ENCODE results near the gene TMEM198. TPM values are rescaled to one million over a fixed set of nuclear protein-coding genes. Genes with fewer than 3 reads are reported as not detected.
A peak's percentile ranks its signal among the peaks of the same experiment; 100 is the strongest.

The TMEM198 gene
- total and polyA plus RNA-seq, 2 donors (not counting 3 experiments of a cell fraction or from before 2014, with no cell fraction given): not detected

GRCh38 chr2:219572237-219573001 is 28.6 kb downstream of the TMEM198 start, which contains the start of gene INHA:
INHA (plus strand) TSS chr2:219572310; CDS start chr2:219572375, 65 bp downstream.
- no peak within 1 kb of the TSS for H3K9ac ChIP-seq (replicated peaks; ENCODE audit: extremely low read depth, insufficient read depth, low read length)
- BruUV-seq (replicated peaks): no TSS peak
- no peak within 1 kb of the TSS for H3K27ac ChIP-seq (ENCODE audit: insufficient read depth, low read depth, low read length)
- H3K4me1 ChIP-seq (ENCODE audit: control insufficient read depth, extremely low read depth, insufficient read depth, low read length): no peaks in the 10 kb centered on the region
- H4K20me1 ChIP-seq (replicated peaks; ENCODE audit: control insufficient read depth, extremely low read depth, insufficient read depth, low read length): no peaks in the 10 kb centered on the region
- intact Hi-C loops (cut with micrococcal nuclease) (no loop called here), dilution Hi-C loops (cut with MboI; ENCODE audit: extremely low pct_ligation_motif_present, low sequenced_read_pairs) (no loop called here)
- no peaks in the 10 kb centered on the region for H3K36me3 ChIP-seq (ENCODE audit: control insufficient read depth in 2 of 2, extremely low read depth in 1 of 2, insufficient read depth in 2 of 2, low read length in 2 of 2)
- FAIRE-seq (no peak), DNase-seq (ENCODE audit: low read depth, low spot score) (no peak)
- TF ChIP-seq POLR2AphosphoS5 (IDR thresholded peaks at IDR 0.05; ENCODE audit: insufficient read depth, low read depth, low read length) (no peak), EZH2 (IDR thresholded peaks at IDR 0.05; ENCODE audit: borderline replicate concordance, low read depth, low read length, severe bottlenecking) (no peak), POLR2A (IDR thresholded peaks at IDR 0.05; ENCODE audit: low read depth, low read length) (no peak), MAX (IDR thresholded peaks at IDR 0.05; ENCODE audit: insufficient read depth, insufficient read length) (no peak), JUN (IDR thresholded peaks at IDR 0.05; ENCODE audit: borderline replicate concordance, insufficient read depth, insufficient read length, low read depth) (no peak), CTCF (IDR thresholded peaks at IDR 0.05; ENCODE audit: extremely low read depth in 1 of 2, insufficient read depth in 1 of 2, low read depth in 1 of 2, low read length in 2 of 2) (no peak), FOS (IDR thresholded peaks at IDR 0.05; ENCODE audit: borderline replicate concordance, insufficient read depth, low read length) (no peak), MYC (IDR thresholded peaks at IDR 0.05; ENCODE audit: low read depth, low read length) (no peak), GATA2 (IDR thresholded peaks at IDR 0.05; ENCODE audit: insufficient read depth, insufficient read length, low read depth, low read length) (no peak)
- no peak within 1 kb of the TSS for H2AFZ ChIP-seq (ENCODE audit: low read depth, low read length)
- ChIA-PET POLR2A (no interaction called here), CTCF (interaction anchor here (1.8 to 2.8 kb wide), 2 partner anchors 12 to 29 kb away, joined by 10 to 14 read pairs; partner anchors contain the start of genes CHPF and TMEM198)
- H3K27me3 ChIP-seq (ENCODE audit: control insufficient read depth in 2 of 2, insufficient read depth in 2 of 2, low read length in 2 of 2): peaks cover 22 to 31% of the 10 kb centered on the region in 2 experiments
- peak within 1 kb of the TSS in 1 of 3 experiments; percentile 75 for H3K4me3 ChIP-seq (replicated peaks in 1 of 3; ENCODE audit: insufficient read depth in 1 of 3, low read depth in 1 of 3, low read length in 3 of 3)
- no peaks in the 10 kb centered on the region for H3K9me3 ChIP-seq (replicated peaks; ENCODE audit: control insufficient read depth, insufficient read depth, low read length)
- H3K79me2 ChIP-seq (ENCODE audit: control insufficient read depth, insufficient read depth, low read length): no peaks in the 10 kb centered on the region
- no peak within 1 kb of the TSS for H3K4me2 ChIP-seq (ENCODE audit: insufficient read depth, low read length)
- H3K9me1 ChIP-seq (replicated peaks; ENCODE audit: control insufficient read depth, extremely low read depth, insufficient read depth, low read length): no peaks in the 10 kb centered on the region
